ENCODE data around the gene TBC1D19.

- no peak for TF ChIP-seq SNAI2 (CRISPR knock-in tag; IDR thresholded peaks at IDR 0.05)
- no peak for TF ChIP-seq ESRRG (CRISPR knock-in tag; IDR thresholded peaks at IDR 0.05)
- TF ChIP-seq CREB5 (CRISPR knock-in tag; IDR thresholded peaks at IDR 0.05; ENCODE audit: low read depth) = no peak
- no peak for TF ChIP-seq PPARA (CRISPR knock-in tag; IDR thresholded peaks at IDR 0.05; ENCODE audit: borderline replicate concordance)
- TF ChIP-seq ZFP3 (CRISPR knock-in tag; IDR thresholded peaks at IDR 0.05) = no peak
- no peak for TF ChIP-seq PATZ1 (CRISPR knock-in tag; IDR thresholded peaks at IDR 0.05; ENCODE audit: borderline replicate concordance)
- TF ChIP-seq RARB (CRISPR knock-in tag; IDR thresholded peaks at IDR 0.05) = no peak
- no peak for TF ChIP-seq ARNTL (CRISPR knock-in tag; IDR thresholded peaks at IDR 0.05; ENCODE audit: borderline replicate concordance, low read depth)
- TF ChIP-seq TSHZ2 (CRISPR knock-in tag; IDR thresholded peaks at IDR 0.05) = no peak
- TF ChIP-seq CSDC2 (CRISPR knock-in tag; IDR thresholded peaks at IDR 0.05) = no peak
- no peak for TF ChIP-seq ZFP30 (CRISPR knock-in tag; IDR thresholded peaks at IDR 0.05)
Observed at GRCh38 chr4:26721685-26722084, 137.8 kb downstream of the TBC1D19 start.
